Measurements from ENCODE around the gene COA4. TPM values are rescaled to one million over a fixed set of nuclear protein-coding genes. Genes with fewer than 3 reads are reported as not detected.

Gene COA4
- total and polyA plus RNA-seq, 10 donors = 42.4 to 88.8 (median 55.3) TPM

DNA sequence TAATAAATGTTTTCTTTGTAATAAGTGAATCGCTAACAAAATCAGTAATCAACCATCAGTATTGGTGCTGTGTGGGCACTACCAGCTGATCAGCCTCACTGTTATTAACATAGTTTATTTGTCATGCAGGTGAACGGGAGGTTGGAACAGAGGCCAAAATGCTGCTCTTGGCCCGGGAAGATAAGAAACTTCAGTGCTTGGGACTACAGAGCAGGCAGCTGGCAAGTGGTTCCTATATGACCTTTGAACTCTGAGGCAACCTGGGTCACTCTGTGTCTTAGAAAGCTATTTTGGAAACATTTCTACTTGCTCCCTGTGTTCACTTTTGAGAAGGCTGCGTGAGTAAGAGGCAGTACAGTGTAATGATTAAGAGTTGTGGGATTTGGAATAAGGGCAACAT is 37.6 kb upstream of the COA4 start:
- intact Hi-C loops (cut with DNase I; ENCODE audit: low total_unique reads) = no loop called here
- TF ChIP-seq POLR2A (IDR thresholded peaks at IDR 0.05) (no peak), POLR2AphosphoS5 (IDR thresholded peaks at IDR 0.05) (no peak)
- TF ChIP-seq, protein P1, sequence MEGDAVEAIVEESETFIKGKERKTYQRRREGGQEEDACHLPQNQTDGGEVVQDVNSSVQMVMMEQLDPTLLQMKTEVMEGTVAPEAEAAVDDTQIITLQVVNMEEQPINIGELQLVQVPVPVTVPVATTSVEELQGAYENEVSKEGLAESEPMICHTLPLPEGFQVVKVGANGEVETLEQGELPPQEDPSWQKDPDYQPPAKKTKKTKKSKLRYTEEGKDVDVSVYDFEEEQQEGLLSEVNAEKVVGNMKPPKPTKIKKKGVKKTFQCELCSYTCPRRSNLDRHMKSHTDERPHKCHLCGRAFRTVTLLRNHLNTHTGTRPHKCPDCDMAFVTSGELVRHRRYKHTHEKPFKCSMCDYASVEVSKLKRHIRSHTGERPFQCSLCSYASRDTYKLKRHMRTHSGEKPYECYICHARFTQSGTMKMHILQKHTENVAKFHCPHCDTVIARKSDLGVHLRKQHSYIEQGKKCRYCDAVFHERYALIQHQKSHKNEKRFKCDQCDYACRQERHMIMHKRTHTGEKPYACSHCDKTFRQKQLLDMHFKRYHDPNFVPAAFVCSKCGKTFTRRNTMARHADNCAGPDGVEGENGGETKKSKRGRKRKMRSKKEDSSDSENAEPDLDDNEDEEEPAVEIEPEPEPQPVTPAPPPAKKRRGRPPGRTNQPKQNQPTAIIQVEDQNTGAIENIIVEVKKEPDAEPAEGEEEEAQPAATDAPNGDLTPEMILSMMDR (IDR thresholded peaks at IDR 0.05 in 8 of 11, conservative IDR thresholded peaks at IDR 0.05 in 3 of 11) = no peak
- Histone ChIP-seq H3K4me3 (no peak overlapping the region), H3K4me1 (no peaks in the 10 kb centered on the region), H3K36me3 (peaks cover 0 to 100% (median 84%) of the 10 kb centered on the region in 6 donors), H3K27ac (no peak overlapping the region), H3K27me3 (replicated peaks in 1 of 7) (no peaks in the 10 kb centered on the region), H3K9me3 (no peaks in the 10 kb centered on the region)
- 87 to 94% (median 94%) methylated on average over 4 of the region's 4 CpGs for WGBS, 5 donors
- no peak for DNase-seq

DNA sequence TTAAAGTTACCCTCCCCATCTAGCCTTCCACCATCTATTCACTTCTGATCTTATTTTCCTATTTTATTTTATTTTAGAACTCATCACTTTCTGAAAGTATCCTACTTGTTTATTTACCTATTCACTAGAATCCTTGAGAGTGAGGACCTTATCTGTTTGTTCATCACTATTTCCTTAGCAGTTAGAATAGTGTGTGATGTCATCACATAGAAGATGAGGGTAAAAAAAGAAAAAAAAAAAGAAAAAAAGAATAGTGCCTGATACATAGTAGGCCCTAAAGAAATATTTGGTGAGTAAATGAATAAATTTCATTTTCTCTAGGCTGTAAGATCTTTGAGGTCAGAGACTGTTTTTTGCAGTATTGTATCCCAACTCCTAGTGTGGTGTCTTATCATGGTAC is 36.8 kb upstream of the COA4 start:
- TF ChIP-seq POLR2AphosphoS5 (IDR thresholded peaks at IDR 0.05) (no peak), POLR2A (IDR thresholded peaks at IDR 0.05) (no peak)
- TF ChIP-seq, protein P1 (IDR thresholded peaks at IDR 0.05 in 8 of 11, conservative IDR thresholded peaks at IDR 0.05 in 3 of 11) = no peak
- Histone ChIP-seq H3K27me3 (replicated peaks in 1 of 7) (no peaks in the 10 kb centered on the region), H3K36me3 (peaks cover 0 to 100% (median 78%) of the 10 kb centered on the region in 6 donors), H3K9me3 (no peaks in the 10 kb centered on the region), H3K4me1 (no peaks in the 10 kb centered on the region), H3K27ac (no peak overlapping the region), H3K4me3 (no peak overlapping the region)
- no peak for DNase-seq
- intact Hi-C loops (cut with DNase I; ENCODE audit: low total_unique reads) = no loop called here

DNA sequence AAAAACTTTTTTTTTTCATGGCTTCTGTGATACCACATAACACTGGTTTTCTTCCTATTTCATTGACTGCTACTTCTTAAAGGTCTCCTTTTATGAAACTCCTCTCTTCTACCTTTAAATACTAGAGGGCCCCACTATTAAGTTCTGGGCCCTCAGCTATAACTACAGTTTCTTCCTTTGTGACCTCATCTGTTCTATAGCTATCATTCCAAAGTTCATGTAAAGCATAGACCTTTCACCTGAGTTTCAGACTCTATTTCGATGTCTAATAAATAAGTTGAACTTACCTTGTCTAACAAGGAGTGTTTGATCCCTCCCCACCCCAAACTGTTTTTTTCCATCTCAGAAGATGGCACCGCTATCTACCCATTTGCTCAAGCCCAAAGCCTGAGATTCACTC is 35.4 kb upstream of the COA4 start:
- intact Hi-C loops (cut with DNase I; ENCODE audit: low total_unique reads) = no loop called here
- H3K27ac ChIP-seq = no peak overlapping the region
- H3K9me3 ChIP-seq = no peaks in the 10 kb centered on the region
- TF ChIP-seq POLR2AphosphoS5 (IDR thresholded peaks at IDR 0.05) (no peak), POLR2A (IDR thresholded peaks at IDR 0.05) (no peak)
- TF ChIP-seq, protein P1 (IDR thresholded peaks at IDR 0.05 in 8 of 11, conservative IDR thresholded peaks at IDR 0.05 in 3 of 11) = no peak
- no peak for DNase-seq
- H3K4me3 ChIP-seq = no peak overlapping the region
- 94 to 100% (median 99%) methylated on average over 2 of the region's 2 CpGs for WGBS, 5 donors
- H3K27me3 ChIP-seq (replicated peaks in 1 of 7) = no peaks in the 10 kb centered on the region
- H3K4me1 ChIP-seq = no peaks in the 10 kb centered on the region
- peaks cover 0 to 96% (median 65%) of the 10 kb centered on the region in 6 donors for H3K36me3 ChIP-seq

DNA sequence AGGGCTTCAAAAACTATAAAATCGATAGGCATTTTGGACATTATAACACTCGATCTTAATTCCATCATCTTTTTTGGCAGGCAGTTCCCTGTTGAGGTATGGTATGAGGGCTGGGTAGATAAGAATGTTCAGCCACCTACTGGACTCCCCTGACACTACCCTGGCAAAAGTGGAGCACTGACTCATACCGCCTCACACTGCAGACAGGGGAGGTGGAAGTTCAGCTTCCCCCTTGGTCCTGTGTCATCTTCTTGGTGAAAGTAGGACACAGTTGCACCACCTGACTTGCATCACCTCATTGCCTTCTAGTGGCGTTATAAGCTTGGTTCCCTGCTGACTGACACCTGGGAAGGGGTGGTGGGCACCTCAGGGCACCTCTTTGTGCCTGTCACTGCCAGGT is 30.5 kb upstream of the COA4 start:
- H3K27ac ChIP-seq = no peak overlapping the region

More for the DNA sequence above, 30.5 kb upstream of the COA4 start:
- TF ChIP-seq POLR2AphosphoS5 (IDR thresholded peaks at IDR 0.05) = no peak
- TF ChIP-seq POLR2A (IDR thresholded peaks at IDR 0.05) = no peak
- TF ChIP-seq, protein P1 (IDR thresholded peaks at IDR 0.05 in 8 of 11, conservative IDR thresholded peaks at IDR 0.05 in 3 of 11) = no peak
- Histone ChIP-seq H3K36me3 (peaks cover 0 to 95% (median 31%) of the 10 kb centered on the region in 6 donors), H3K27me3 (replicated peaks in 1 of 7) (no peaks in the 10 kb centered on the region), H3K9me3 (no peaks in the 10 kb centered on the region), H3K4me3 (no peak overlapping the region), H3K4me1 (no peaks in the 10 kb centered on the region)
- intact Hi-C loops (cut with DNase I; ENCODE audit: low total_unique reads) = no loop called here
- no peak for DNase-seq
- WGBS, 5 donors = 69 to 94% (median 85%) methylated on average over 4 of the region's 4 CpGs

Data from spleen (tissue), 11 donors.